GM04503 (cell line): ENCODE results near the gene NTRK3.

Source experiments
- DNase-seq: peaks from one replicate; pipeline ENCODE4 v3.0.0-alpha.2; 2012; ENCODE audit warnings: low read depth

Gene NTRK3

DNA sequence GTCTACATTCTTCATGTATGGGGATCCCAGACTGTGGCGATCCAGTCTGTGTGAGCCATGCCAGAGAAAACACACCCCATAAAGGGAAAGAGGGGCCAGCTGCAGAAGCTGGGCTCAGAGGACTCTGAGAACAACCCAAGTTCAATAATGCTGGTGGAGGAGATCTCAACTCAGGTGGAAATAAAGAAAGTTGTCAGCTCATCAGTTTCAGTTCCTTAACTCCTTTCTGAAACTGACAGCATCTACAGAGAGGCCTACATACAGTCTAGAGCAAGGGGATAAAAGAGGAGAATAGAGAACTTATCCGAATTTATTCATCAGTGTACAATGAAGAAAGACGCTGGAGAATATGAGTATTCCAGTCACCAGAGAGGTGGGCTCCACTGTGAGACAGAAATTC is 77.0 kb downstream of the NTRK3 start:
- no peak for DNase-seq

DNA sequence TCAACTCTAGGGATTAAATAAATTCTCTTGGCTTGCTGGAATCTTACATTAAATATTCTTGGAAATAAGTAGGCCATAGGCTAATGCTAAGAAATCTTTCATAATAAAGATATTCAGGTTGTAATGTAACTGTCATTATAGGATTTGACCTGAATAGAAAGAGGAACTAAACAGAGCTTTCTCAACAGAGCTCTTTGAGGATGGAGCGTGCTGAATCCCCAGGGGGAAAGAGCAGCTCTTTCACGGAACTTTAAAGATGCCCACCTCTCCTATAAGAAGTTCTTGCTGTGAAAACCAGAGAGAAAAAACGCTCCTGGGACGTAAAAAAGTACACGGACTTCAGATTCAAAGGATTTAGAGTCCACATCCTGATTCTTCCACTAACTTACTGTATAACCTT is 77.9 kb downstream of the NTRK3 start:
- no peak for DNase-seq

DNA sequence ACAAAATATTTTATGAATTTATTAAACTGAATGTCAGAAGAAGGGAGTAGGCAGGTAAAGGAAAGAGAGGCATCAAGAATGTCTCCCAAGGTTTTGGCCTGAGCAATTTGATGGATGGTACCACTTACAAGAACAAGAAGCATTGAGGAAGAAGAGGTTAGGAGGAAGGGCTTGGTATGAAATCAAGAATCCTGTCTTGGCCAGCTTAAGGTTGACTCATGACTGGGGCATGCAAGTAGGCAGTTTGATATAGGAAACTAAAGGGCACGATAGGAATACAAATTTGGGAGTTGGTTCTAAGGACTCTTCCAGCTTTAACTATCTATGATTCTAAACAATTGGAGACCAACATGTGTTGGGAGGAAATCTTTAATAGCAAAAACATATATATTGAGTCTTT is 79.1 kb downstream of the NTRK3 start:
- no peak for DNase-seq

DNA sequence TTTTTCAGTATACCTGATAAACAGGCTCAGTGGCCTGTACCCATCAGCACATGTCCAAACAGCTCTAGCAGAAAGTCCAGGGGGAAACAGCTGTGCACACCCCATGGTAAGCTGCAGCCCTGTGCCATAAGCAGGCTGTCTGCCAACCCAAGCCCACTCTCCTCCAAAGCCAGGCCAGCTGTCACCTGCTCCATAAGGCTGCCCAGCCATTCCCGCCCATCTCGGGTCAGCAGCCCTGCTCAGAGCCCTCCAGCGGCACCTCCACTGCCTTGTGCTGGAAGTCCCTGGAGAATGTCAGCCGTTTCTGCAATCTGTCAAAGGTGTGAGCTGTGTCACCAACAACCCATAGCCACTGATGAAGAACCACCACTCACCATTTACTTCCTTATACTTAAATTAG is 82.0 kb downstream of the NTRK3 start:
- DNase-seq = no peak

DNA sequence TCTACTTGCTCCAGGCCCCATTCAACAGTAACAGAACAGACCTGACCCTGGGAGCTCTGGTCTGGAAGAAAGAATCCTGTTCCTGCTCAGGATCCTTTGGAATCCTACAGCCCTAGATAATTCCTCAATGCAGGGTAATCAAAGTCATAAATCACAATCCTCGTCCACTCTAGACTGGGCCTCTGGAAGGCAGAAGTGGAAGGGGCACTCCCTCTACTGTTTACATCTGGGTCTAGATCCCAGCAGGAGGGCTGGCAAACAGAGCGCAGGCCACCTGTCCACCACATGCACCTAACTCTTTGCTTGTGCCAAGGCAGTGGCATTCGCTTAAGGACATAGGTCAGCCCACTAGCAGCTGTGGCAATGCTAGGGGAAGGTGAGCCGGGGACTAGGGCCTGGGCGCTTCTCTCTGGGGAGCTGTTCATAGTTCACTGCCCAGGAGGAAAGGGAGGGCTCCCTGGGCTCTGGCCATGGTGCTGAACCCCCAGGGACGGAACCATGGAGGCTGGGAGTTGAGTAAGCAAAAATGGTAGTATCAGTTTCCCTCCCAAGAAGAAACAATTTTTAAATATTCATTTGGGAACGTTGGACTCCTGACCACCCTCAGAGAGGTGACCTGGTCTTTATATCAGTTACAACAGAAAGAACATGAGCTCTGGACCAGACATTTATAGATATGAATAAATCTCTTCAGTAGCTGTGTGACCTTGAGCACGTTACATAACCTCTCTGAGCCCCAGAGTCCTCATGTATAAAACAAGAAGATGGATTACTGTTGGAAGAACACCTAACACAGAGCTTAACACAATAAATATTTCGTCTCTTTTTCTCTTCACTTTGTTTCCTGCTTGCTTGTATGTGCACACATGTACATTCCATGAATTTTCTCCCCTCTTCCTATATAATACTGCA is 90.2 kb downstream of the NTRK3 start:
- no peak for DNase-seq

DNA sequence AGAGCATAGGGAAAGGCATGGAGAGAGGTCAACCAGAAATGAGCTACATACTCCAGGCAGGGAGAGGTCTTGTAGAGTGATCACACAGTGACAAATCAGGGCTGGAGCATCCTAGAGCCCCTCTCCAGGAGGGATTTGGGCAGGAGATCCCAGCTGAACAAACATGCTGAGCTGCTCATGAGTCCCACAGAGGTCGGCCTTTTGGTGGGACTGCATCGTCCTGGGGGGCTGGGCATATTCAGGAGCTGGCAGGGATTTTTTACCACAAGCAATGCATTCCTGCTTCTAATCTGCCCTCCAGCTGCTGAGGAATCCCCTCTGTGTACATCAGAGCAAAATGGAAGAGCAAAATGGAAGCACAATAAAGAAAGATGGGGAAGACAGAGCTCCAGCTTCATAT is 94.9 kb downstream of the NTRK3 start:
- DNase-seq = no peak

DNA sequence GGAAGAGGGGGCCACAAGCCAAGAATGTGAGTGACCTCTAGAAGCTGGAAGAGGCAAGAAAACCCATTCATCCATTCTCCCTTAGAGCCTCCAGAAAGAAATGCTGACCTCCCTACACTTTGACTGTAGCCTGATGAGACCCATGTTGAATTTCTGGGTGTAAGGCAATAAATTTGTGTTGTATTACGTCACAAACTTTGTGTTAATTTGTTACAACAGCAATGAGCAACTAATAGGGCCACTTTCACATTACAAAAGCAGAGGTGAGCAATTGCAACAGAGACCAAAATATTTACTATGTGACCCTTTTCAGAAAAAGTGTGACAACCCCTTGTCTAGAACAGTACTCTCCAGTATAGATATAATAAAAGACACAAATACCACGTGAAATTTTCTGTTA is 101.2 kb downstream of the NTRK3 start:
- DNase-seq = no peak

DNA sequence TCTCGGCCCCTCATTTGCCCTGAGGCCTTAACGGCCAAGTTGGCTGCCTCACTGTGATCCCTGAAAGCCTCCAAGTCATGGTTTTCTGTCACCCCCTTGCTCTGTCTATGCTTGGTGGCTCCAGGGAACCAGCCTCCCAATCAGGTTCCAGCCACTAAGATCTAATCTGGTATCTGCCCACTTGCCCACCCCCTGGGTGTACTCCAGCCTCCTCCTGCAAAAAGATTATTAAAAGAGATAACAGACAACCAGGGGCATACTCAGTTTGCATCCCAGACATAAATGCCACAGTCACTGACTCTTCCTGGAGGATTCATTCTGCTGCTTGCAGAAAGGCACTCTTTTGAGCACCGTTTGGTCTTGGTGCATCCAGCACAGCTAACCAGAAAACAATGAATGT is 103.9 kb downstream of the NTRK3 start:
- no peak for DNase-seq

DNA sequence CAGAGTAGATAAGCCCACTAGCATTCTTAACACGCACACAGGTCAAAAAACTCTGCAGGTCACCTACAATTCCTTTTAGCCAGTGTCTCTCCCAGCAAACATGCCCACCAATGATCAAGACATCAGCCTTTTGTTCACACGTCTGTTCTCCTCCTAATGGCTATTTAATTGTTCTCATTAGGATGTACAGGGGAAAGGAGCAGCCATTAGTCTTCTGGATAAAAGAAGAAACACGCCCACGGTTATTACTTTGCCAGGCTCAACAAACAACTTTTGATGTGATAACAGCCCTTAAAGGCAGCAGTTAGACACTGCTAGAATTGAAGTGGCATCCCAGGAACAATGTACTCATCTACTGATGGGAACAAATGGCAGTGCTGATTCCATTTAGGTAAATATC is 108.8 kb downstream of the NTRK3 start:
- DNase-seq = no peak

DNA sequence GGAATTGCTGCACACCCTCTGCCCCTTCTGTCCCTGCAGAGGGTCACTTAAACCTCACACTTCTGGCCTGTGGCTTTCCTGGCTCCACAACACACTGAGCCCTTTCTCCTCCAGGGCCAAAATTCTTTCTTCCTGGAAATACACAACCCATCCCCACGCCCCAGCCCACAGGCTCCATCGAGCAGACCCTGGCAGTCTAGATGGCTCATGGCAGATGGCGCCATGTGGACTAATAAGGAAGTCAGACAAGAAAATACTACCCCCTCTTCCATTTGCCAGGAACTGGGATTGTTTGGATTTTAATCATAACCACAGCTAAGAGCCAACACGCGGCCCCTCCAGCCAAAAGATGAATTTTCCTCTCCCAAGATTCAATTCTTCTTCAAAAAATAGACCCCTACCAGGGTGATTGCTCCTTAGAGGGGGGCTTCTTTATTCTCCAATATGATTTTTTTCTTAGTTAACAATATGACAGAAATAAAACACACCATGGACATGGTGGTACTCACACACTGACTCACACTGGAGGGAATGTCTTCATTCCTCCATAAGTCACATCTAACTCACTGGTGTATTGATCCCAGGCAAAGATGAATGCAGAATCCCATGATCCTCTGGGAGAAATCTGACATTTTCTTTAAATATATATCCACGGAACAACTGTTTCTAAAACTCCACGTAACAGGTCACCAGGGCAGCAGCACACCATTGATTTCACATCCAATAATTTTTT is 111.5 kb downstream of the NTRK3 start:
- DNase-seq = no peak

DNA sequence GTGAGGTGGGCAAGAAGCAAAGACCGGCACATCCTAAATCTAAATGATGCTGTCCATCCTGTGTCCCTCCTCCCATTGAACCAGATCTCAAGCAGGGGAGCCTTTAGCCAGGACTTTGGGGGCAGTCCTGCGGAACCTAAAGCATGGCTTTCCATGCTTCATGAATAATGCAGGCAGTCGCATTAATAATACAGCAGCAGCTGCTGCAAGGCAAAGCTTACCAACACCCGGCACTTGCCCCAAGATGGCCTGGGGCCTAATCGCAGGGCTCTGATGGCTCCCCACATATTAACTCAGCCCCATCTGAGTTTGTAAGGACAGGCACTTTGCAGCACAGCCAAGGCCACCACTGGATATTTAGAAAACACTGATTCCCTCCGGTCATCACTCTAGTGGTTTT is 114.4 kb downstream of the NTRK3 start:
- DNase-seq = no peak

DNA sequence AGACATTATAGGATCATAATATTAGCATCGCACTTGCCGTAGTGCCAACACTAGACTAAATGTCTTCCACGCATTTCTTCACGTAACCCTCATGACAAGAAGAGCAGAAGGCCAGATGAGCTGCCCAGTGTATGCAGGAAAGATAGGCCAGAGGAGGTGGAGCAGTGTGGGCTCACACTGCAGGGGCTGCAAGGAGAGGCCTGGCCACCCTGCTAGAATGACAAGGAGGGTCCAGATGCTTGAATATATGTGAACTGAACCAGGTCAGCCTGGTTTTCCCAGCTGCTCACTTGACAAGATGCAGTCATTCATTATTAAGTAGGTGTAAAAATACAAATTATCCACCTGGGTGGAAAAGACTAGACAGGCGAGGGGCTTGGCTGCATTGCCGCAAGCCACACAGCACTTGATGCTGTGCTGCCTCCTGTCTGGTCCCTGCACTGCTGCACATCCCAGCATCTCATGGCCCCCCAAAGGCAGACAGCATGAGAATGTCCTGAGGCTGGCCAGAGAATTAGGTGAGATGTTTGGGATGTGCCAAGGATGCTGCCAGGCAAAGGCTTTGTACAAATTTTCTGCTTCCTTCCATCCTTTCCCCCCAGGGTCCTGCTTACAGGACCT is 115.2 kb downstream of the NTRK3 start:
- DNase-seq = no peak

DNA sequence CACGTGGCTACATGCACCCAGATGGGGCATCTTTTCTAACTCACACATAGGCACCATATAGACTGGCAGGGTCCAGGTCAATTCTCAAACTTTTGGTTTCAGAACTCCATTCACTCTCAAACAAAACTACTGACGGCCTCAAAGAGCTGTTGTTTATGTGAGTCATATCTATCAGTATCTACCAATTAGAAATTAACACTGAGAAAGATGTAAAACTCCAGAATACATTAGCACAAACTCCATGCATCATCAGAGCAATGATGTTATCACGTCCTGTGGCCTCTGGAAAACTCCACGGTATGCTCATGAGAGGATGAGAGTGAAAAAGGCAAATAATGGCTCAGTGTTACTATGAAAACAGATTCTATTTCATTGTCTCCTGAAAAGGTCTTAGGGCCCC is 116.1 kb downstream of the NTRK3 start:
- no peak for DNase-seq

DNA sequence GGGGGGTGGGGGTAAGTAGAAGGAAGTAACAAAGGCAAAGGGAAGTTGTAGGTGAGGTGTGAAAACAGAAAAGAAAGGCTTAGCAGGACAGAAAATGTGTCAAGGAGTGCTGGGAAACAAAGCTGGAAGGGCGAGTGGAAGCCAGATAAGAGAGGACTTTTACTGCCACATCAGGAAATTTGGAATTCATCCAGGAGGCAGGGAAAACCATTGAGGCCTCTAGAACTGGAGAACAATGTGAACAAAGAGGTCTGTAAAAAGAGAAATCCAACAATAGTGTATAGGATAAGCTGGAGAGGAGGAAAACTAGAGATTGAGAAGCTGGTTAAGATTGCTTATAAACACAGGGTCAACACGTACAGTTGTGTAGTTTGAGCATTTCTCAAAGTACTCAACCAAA is 116.6 kb downstream of the NTRK3 start:
- DNase-seq = no peak

DNA sequence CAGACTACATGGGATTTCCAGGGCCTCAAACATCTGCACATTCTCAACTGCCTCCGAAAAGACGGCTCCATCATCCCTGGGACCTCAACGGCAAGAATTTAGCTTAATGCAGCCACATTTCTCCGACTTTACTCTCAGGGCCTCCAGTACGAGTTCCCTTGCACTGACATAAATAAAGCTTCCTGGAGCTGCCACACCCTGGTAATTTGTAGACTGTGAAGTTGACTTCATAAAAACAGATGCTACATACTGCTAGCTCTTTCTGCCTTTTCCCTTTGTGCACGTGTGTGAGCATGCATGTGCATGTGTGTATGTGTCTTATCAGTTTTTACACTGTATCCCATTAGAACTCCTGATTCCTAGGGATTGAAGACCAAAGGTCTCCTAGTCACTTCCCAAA is 122.7 kb downstream of the NTRK3 start:
- no peak for DNase-seq

DNA sequence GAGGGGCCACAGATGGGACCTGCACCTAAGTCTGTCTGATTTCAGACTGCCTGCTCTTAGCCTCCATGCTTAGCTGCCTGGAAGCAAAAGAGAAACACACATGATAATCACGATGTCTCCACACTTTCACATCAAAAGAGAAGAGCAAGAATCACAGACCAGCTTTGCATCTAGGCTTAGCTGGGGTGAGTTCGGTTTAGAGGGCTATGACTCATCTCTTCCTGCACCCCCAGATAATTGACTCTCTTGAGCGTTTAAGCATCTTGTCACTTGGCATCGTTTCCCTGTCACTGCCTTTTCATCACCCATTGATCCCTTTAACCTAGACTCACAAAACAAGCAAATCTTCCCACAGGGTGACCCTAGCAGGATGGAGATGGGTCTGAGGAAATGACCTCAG is 124.0 kb downstream of the NTRK3 start:
- no peak for DNase-seq

DNA sequence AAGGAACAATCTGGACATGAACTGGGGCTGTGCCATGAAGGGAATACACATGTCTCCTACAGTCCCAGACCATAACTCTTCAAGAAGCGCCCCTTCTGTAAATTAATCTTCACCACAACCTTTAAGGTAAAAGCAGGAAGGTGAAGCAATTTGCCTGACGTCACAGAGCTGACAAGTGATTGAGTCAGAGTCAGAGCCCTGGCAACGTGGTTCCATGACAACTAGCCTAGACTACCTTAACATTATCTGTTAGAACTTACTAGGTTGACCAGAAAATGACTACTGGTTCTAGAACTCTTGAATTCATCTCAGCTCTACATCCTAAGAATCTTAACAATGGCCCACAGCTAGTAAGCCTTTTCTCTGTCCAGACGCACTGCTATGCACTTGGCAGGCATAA is 124.6 kb downstream of the NTRK3 start:
- no peak for DNase-seq

DNA sequence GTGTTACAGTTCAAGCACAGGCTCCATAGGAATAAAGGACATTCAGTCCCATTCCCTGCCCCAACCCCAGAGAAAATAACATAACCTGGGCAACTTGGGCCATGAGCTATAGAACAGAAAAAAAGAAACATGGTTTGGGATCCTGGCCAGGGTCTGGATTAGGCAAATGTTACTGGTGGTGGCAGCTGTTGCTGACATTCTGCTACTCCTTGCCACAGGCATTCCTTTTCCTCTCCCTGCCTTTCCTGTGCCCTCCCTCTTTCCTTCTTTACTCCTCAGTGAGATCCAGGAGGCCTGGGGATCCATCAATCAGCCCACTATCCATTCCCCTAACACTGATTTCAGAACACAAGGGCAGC is 129.1 kb downstream of the NTRK3 start:
- no peak for DNase-seq

DNA sequence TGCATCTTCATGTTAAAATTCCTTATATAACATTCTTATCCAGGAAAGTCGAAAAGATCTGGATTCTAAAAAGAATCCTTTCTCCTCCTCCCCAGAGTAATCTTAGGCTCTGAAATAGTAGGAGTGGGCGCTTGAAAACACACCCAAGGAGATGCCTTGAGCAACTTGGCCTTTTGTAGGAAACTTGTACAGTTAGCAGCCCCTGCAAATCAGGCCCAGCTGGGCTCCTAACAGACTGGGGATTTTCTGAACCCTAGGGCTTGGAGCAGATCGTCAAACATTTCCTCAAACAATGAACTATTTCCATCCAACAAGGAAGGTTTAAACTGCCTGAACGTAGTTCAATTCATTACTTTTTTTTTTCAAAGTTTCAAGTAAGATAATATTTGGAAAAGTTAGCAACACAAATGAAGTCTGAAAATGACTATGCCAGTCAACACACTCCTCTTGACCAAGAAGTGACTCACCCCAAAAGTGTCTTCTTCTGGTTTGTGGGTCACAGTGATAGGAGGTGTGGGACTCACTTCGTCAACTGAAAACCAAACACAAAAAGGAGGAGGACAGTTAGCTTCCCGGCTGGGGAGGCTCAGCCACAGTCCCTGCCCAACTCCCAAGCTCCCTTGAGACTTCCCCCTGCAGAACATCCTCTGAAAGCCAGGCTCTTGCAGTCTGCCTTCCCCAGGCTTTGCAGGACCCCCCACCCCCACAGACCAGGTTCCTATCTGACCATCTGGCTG is 129.7 kb downstream of the NTRK3 start:
- DNase-seq = no peak

DNA sequence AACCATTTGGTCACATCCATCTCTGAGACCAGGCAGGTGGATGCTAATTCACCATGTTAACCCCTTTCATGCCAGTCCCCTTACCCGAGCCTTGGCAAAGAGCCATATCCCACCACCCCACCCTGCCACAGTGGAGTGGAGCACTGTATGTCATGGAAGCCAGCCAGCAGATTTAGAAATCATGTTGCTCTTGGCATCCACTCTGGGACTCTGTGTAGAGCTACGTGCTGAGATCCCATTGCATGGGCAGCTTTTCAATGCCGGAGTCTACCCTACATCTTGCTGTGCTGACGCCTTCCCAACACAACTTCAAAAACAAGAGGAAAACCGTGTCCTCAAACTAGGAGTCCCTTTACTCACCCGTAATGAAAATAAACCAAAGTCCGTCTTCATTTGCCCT is 131.0 kb downstream of the NTRK3 start:
- DNase-seq = no peak

DNA sequence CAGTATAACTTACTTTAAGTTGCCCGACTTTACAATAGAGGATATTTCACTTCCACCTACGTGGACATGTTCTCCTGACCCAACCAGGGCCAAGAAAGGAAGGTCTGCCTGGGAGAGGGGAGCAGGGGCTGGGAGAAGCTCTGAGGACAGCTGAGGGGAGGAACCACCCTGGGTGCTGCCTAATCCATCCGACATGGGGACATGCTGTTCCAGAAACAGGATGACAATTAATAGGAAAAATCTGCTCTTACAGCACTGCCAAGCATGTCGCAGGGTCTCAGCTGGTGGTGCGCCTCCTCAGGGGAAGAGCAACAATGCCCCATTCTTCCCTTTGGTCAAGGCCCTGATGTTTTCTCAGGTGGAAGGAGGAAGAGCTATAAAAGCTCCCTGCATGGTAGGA is 132.3 kb downstream of the NTRK3 start:
- no peak for DNase-seq

DNA sequence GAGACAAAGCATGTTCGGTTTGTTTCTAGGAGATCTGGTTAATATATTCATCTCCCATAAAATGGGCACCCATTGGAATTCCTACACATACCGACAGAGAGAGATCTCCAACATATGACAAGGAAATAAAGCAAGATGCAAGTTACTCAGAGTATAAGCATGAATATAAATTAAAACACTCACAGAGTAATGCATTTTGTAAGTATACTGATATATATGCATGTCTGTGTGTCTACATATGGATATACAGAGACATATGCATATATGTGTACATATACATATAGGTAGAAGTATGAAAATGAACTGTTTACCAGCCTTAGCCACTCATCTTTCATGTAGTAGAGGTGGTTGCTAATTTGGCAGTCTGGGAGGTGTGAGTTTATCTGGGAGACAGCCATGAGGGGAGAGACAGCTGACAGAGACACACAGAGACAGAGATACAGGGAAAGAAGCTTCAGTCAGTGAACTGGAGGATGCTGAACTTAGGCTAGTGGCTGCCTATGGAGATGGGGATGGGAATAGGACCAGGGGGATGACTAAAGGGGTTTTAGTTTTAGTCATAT is 134.5 kb downstream of the NTRK3 start:
- no peak for DNase-seq
